KOPT-K1 (cell line): ENCODE measurements around the gene SH3BGRL.

ENCODE experiments used
- H3K27ac ChIP-seq: fragments of 200-600 bp; sonication (generic); 2 replicates; pipeline ENCODE4 v1.5.1; 2016; ENCODE audit warnings: antibody characterized with exemption, mild to moderate bottlenecking, low read depth, low read length; ENCODE audit not compliant: poor library complexity, severe bottlenecking
- H3K36me3 ChIP-seq: fragments of 200-600 bp; sonication (generic); 2 replicates; pipeline ENCODE4 v1.5.1; 2017; ENCODE audit warnings: antibody characterized with exemption, mild to moderate bottlenecking, low read length, moderate library complexity; ENCODE audit not compliant: insufficient read depth
- H3K9me3 ChIP-seq: fragments of 200-600 bp; sonication (generic); 2 replicates; pipeline ENCODE4 v1.5.1; 2017; ENCODE audit warnings: antibody characterized with exemption, low read length, mild to moderate bottlenecking; ENCODE audit not compliant: insufficient read depth, poor library complexity, severe bottlenecking

Gene SH3BGRL

GRCh38 chrX:81237516-81237915 lies 35.6 kb downstream of the SH3BGRL start:
- Histone ChIP-seq H3K36me3 (peaks cover 19% of the 10 kb centered on the region), H3K27ac (no peak overlapping the region), H3K9me3 (peaks cover 27% of the 10 kb centered on the region)

GRCh38 chrX:81238166-81238565 lies 36.3 kb downstream of the SH3BGRL start:
- peaks cover 27% of the 10 kb centered on the region for H3K9me3 ChIP-seq
- H3K36me3 ChIP-seq = peaks cover 19% of the 10 kb centered on the region
- H3K27ac ChIP-seq = no peak overlapping the region

- H3K9me3 ChIP-seq = peaks cover 27% of the 10 kb centered on the region
- no peak overlapping the region for H3K27ac ChIP-seq
- H3K36me3 ChIP-seq = peaks cover 19% of the 10 kb centered on the region
These were observed 38.9 kb downstream of the SH3BGRL start for GRCh38 chrX:81240701-81241331.

- Histone ChIP-seq H3K9me3 (peaks cover 30% of the 10 kb centered on the region), H3K36me3 (peaks cover 19% of the 10 kb centered on the region)
These were observed 39.9 kb downstream of the SH3BGRL start for GRCh38 chrX:81241753-81242152.

GRCh38 chrX:81255876-81256275 lies 54.0 kb downstream of the SH3BGRL start:
- Histone ChIP-seq H3K27ac (no peak overlapping the region), H3K9me3 (no peaks in the 10 kb centered on the region), H3K36me3 (no peaks in the 10 kb centered on the region)

More at GRCh38 chrX:81241753-81242152, 39.9 kb downstream of the SH3BGRL start:
- H3K27ac ChIP-seq = no peak overlapping the region

GRCh38 chrX:81257817-81258216 lies 55.9 kb downstream of the SH3BGRL start:
- Histone ChIP-seq H3K27ac (no peak overlapping the region), H3K36me3 (no peaks in the 10 kb centered on the region), H3K9me3 (no peaks in the 10 kb centered on the region)

- H3K27ac ChIP-seq = no peak overlapping the region
- H3K36me3 ChIP-seq = no peaks in the 10 kb centered on the region
- no peaks in the 10 kb centered on the region for H3K9me3 ChIP-seq
These were observed 57.3 kb downstream of the SH3BGRL start for GRCh38 chrX:81259020-81259713.

- no peaks in the 10 kb centered on the region for H3K9me3 ChIP-seq
- H3K27ac ChIP-seq = no peak overlapping the region
- H3K36me3 ChIP-seq = no peaks in the 10 kb centered on the region
These were observed 58.0 kb downstream of the SH3BGRL start for GRCh38 chrX:81259714-81260395.

GRCh38 chrX:81261576-81261975 lies 59.7 kb downstream of the SH3BGRL start:
- no peaks in the 10 kb centered on the region for H3K36me3 ChIP-seq
- no peak overlapping the region for H3K27ac ChIP-seq
- H3K9me3 ChIP-seq = no peaks in the 10 kb centered on the region

GRCh38 chrX:81263059-81263458 lies 61.2 kb downstream of the SH3BGRL start:
- Histone ChIP-seq H3K36me3 (no peaks in the 10 kb centered on the region), H3K27ac (no peak overlapping the region), H3K9me3 (peaks cover 4% of the 10 kb centered on the region)

GRCh38 chrX:81278616-81279015 lies 76.7 kb downstream of the SH3BGRL start:
- Histone ChIP-seq H3K9me3 (no peaks in the 10 kb centered on the region), H3K27ac (no peak overlapping the region)

GRCh38 chrX:81280148-81280547 lies 78.2 kb downstream of the SH3BGRL start:
- Histone ChIP-seq H3K9me3 (no peaks in the 10 kb centered on the region), H3K36me3 (peaks cover 35% of the 10 kb centered on the region), H3K27ac (no peak overlapping the region)

More at GRCh38 chrX:81278616-81279015, 76.7 kb downstream of the SH3BGRL start:
- peaks cover 35% of the 10 kb centered on the region for H3K36me3 ChIP-seq

- Histone ChIP-seq H3K27ac (no peak overlapping the region), H3K9me3 (peaks cover 5% of the 10 kb centered on the region), H3K36me3 (no peaks in the 10 kb centered on the region; the same call in 1 of the 2 replicates)
These were observed 84.2 kb downstream of the SH3BGRL start for GRCh38 chrX:81286075-81286474.

GRCh38 chrX:81286608-81287007 lies 84.7 kb downstream of the SH3BGRL start:
- no peak overlapping the region for H3K27ac ChIP-seq
- no peaks in the 10 kb centered on the region; the same call in 1 of the 2 replicates for H3K36me3 ChIP-seq
- peaks cover 10% of the 10 kb centered on the region for H3K9me3 ChIP-seq

GRCh38 chrX:81291996-81292395 lies 90.1 kb downstream of the SH3BGRL start:
- Histone ChIP-seq H3K36me3 (no peaks in the 10 kb centered on the region; the same call in 1 of the 2 replicates), H3K9me3 (peaks cover 44% of the 10 kb centered on the region), H3K27ac (no peak overlapping the region)
